A549 (cell line): Measurements from ENCODE around the gene SLC25A13. TPM values are rescaled to one million over a fixed set of nuclear protein-coding genes. Genes with fewer than 3 reads are reported as not detected.

Experiments used
- ATAC-seq, 2 experiments: fragments of 200-7000 bp in 1 of 2; fragments of >200 bp in 1 of 2; cut with Nextera tagmentation in 1 of 2; cut with Tn5 transposase in 1 of 2; 3 replicates each; pipeline versions ENCODE4 v1.8.0 to v1.9.1; 2018 to 2020; ENCODE audit warnings: mild to moderate bottlenecking in 1 of 2, moderate library complexity in 1 of 2
- CTCF ChIA-PET: fragments of 300-600 bp; sonication (Branson Sonifier 250); formaldehyde crosslinking; extraction: SDS; loops from one replicate; lab custom pipeline; 2021; ENCODE audit warnings: antibody characterized with exemption, inconsistent platforms; lab: Yijun Ruan, JAX
- POLR2A ChIA-PET: fragments of 350-600 bp; formaldehyde crosslinking; extraction: SDS; loops from one replicate; lab custom pipeline; 2021; ENCODE audit warnings: antibody characterized with exemption, inconsistent platforms; lab: Yijun Ruan, JAX
- DNase-seq, 2 experiments: peaks; one replicate each; pipeline versions ENCODE4 v3.0.0 to v3.0.0-alpha.2; 2011 to 2016; ENCODE audit warnings: low read depth in 1 of 2, low spot score in 1 of 2
- FAIRE-seq: peaks from 2 replicates; lab custom pipeline; 2011; peaks lifted over from hg19 to GRCh38; lab: Jason Lieb, UNC
- H3K27ac ChIP-seq, 2 experiments: fragments of >200 bp; sonication (Bioruptor Twin); formaldehyde crosslinking; 3 replicates each; pipeline ENCODE4 v1.5.1; 2016 to 2017
- H3K4me1 ChIP-seq: fragments of >200 bp; sonication (Bioruptor Twin); formaldehyde crosslinking; 3 replicates; pipeline ENCODE4 v1.6.1; 2016
- H3K4me2 ChIP-seq: fragments of >200 bp; sonication (Bioruptor Twin); formaldehyde crosslinking; 3 replicates; pipeline ENCODE4 v1.6.1; 2016
- H3K4me3 ChIP-seq: fragments of >200 bp; sonication (Bioruptor Twin); formaldehyde crosslinking; 3 replicates; pipeline ENCODE4 v1.5.1; 2016
- H3K9me3 ChIP-seq: fragments of >200 bp; sonication (Bioruptor Twin); formaldehyde crosslinking; 3 replicates; pipeline ENCODE4 v1.6.1; 2016
- BHLHE40 ChIP-seq: IDR thresholded peaks from 2 replicates; pipeline ENCODE4 v1.6.1; 2012; ENCODE audit warnings: low read depth, low read length, inconsistent platforms
- CBX8 ChIP-seq: fragments of 200-600 bp; sonication (generic); IDR thresholded peaks from 2 replicates; pipeline ENCODE4 v1.6.1; 2016
- CHD4 ChIP-seq: fragments of 200-600 bp; sonication (generic); IDR thresholded peaks from 2 replicates; pipeline ENCODE4 v1.6.1; 2016; ENCODE audit warnings: antibody characterized with exemption, mild to moderate bottlenecking, borderline replicate concordance
- HOXB13 ChIP-seq: fragments of 250-450 bp; sonication (Bioruptor Pico); IDR thresholded peaks from 2 replicates; pipeline ENCODE4 v1.5.0; 2020; ENCODE audit warnings: low read depth, mild to moderate bottlenecking, moderate library complexity
- NFE2L2 ChIP-seq: fragments of 150-350 bp; conservative IDR thresholded peaks from 2 replicates; pipeline ENCODE4 v1.6.1; 2014; ENCODE audit warnings: low read length
- NPAS2 ChIP-seq: fragments of 250-450 bp; sonication (Bioruptor Pico); IDR thresholded peaks from 2 replicates; pipeline ENCODE4 v1.8.0; 2022; ENCODE audit warnings: mild to moderate bottlenecking, moderate library complexity, borderline replicate concordance
- RAD21 ChIP-seq, 2 experiments: fragments of >200 bp in 1 of 2; sonication (Bioruptor Twin) in 1 of 2; formaldehyde crosslinking in 1 of 2; IDR thresholded peaks in 1 of 2; conservative IDR thresholded peaks in 1 of 2; 2 replicates in 1 of 2; 3 replicates in 1 of 2; pipeline ENCODE4 v1.6.1; 2012 to 2018; ENCODE audit warnings: inconsistent platforms in 1 of 2
- RFX5 ChIP-seq: fragments of 450-650 bp; IDR thresholded peaks from 2 replicates; pipeline ENCODE4 v1.7.1; 2014; ENCODE audit warnings: antibody characterized with exemption, mild to moderate bottlenecking, moderate library complexity
- RNF2 ChIP-seq: fragments of 200-600 bp; sonication (generic); IDR thresholded peaks from 2 replicates; pipeline ENCODE4 v1.6.1; 2016; ENCODE audit warnings: low read depth, mild to moderate bottlenecking, antibody characterized with exemption, moderate library complexity, borderline replicate concordance
- SMC3 ChIP-seq: fragments of >200 bp; sonication (Bioruptor Twin); formaldehyde crosslinking; IDR thresholded peaks from 3 replicates; pipeline ENCODE4 v1.6.1; 2018; ENCODE audit warnings: inconsistent platforms
- ZNF302 ChIP-seq: fragments of 250-450 bp; sonication (Bioruptor Pico); IDR thresholded peaks from 2 replicates; pipeline ENCODE4 v1.9.0; 2021; ENCODE audit warnings: inconsistent platforms, mild to moderate bottlenecking, moderate library complexity
- WGBS: methylation state at CpG from one replicate; pipeline ENCODE4 v1.1.6; 2017; ENCODE audit errors: missing lambda C conversion rate; 5-methylcytosine and 5-hydroxymethylcytosine counted together
- polyA plus RNA-seq, 4 experiments: library from polyadenylated mRNA; depleted of rRNA in 3 of 4; stranded (reverse); fragments of >200 nt; fragmentation: RNase III in 1 of 4; extraction: RNeasy Plus Mini Kit Qiagen cat#74134 plus additional on column Dnase treatment in 1 of 4; gene quantifications; 2 replicates in 3 of 4; 3 replicates in 1 of 4; pipeline ENCODE4 v1.2.3, GENCODE V29; 2011 to 2017
- TF ChIP-seq, protein P1 (sequence below): fragments of >200 bp; sonication (Bioruptor Twin); formaldehyde crosslinking; IDR thresholded peaks from 3 replicates; pipeline ENCODE4 v1.6.1; 2016
- TF ChIP-seq, protein P2 (sequence below): fragments of 450-650 bp; IDR thresholded peaks from 2 replicates; pipeline ENCODE4 v1.6.1; 2014; ENCODE audit warnings: antibody characterized with exemption
- TF ChIP-seq, protein P3 (sequence below): IDR thresholded peaks from 2 replicates; pipeline ENCODE4 v1.6.1; 2012
- TF ChIP-seq, protein P4 (sequence below): fragments of >200 bp; sonication (Bioruptor Twin); formaldehyde crosslinking; IDR thresholded peaks from 3 replicates; pipeline ENCODE4 v1.5.1; 2016
- TF ChIP-seq, protein P5 (sequence below): fragments of >200 bp; sonication (Bioruptor Twin); formaldehyde crosslinking; IDR thresholded peaks from 2 replicates; pipeline ENCODE4 v1.6.1; 2016

SLC25A13 gene
- polyA plus RNA-seq, 2 of the 4 experiments (the other 2 are of a cell fraction) = 32.7 to 51.0 TPM

GRCh38 chr7:96080027-96080426, 241.9 kb downstream of the SLC25A13 start:
- ChIA-PET POLR2A (no interaction called here), CTCF (no interaction called here)
- Histone ChIP-seq H3K4me3 (no peak overlapping the region), H3K4me1 (peaks cover 7% of the 10 kb centered on the region; the same call in 2 of the 3 replicates), H3K4me2 (no peak overlapping the region), H3K9me3 (no peaks in the 10 kb centered on the region), H3K27ac (no peak overlapping the region)
- ATAC-seq (no peak), FAIRE-seq (no peak), DNase-seq (no peak)
- TF ChIP-seq, protein P1, sequence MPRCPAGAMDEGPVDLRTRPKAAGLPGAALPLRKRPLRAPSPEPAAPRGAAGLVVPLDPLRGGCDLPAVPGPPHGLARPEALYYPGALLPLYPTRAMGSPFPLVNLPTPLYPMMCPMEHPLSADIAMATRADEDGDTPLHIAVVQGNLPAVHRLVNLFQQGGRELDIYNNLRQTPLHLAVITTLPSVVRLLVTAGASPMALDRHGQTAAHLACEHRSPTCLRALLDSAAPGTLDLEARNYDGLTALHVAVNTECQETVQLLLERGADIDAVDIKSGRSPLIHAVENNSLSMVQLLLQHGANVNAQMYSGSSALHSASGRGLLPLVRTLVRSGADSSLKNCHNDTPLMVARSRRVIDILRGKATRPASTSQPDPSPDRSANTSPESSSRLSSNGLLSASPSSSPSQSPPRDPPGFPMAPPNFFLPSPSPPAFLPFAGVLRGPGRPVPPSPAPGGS = no peak
- TF ChIP-seq NFE2L2 = no peak
- TF ChIP-seq, protein P2, sequence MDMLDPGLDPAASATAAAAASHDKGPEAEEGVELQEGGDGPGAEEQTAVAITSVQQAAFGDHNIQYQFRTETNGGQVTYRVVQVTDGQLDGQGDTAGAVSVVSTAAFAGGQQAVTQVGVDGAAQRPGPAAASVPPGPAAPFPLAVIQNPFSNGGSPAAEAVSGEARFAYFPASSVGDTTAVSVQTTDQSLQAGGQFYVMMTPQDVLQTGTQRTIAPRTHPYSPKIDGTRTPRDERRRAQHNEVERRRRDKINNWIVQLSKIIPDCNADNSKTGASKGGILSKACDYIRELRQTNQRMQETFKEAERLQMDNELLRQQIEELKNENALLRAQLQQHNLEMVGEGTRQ = no peak
- 73% methylated on average over 6 of the region's 6 CpGs for WGBS

DNA sequence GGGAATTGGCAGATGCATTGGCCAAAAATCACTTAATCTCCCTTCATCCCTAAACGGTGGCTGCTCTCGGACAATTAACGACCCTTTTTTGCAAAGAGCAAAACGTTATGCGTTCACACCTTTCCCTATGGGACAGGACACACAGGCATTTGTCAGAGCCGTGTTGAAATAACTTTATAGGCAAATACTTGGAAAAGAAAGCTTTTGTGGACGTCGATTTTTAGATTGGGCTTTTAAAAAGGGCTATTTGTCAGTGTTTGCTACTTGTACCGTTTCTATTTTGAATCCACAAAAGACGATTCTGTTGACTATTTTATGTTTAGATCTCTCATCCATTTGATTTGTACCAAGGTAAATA, 245.6 kb downstream of the SLC25A13 start:
- peak overlapping the region; percentile 43 for H3K4me3 ChIP-seq
- H3K9me3 ChIP-seq = no peaks in the 10 kb centered on the region
- POLR2A ChIA-PET = no interaction called here
- peaks cover 4% of the 10 kb centered on the region; the same call in 1 of the 3 replicates for H3K4me1 ChIP-seq
- CTCF ChIA-PET = interaction anchor here (0.6 to 4.2 kb wide), 9 partner anchors 9 to 954 kb away, joined by 3 to 30 read pairs (median 4); no protein-coding TSS in a partner anchor
- no peak overlapping the region for H3K27ac ChIP-seq
- TF ChIP-seq CBX8 = peak; percentile 77; the same call in 1 of the 2 replicates
- no peak for TF ChIP-seq CHD4
- TF ChIP-seq, protein P3, sequence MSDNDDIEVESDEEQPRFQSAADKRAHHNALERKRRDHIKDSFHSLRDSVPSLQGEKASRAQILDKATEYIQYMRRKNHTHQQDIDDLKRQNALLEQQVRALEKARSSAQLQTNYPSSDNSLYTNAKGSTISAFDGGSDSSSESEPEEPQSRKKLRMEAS = no peak
- ATAC-seq (peak in 1 of 2 experiments; percentile 39; a peak in 3 of 6 replicates), FAIRE-seq (no peak), DNase-seq (no peak)
- H3K4me2 ChIP-seq = peak overlapping the region; percentile 88
- 21% methylated on average over 10 of the region's 10 CpGs for WGBS

DNA sequence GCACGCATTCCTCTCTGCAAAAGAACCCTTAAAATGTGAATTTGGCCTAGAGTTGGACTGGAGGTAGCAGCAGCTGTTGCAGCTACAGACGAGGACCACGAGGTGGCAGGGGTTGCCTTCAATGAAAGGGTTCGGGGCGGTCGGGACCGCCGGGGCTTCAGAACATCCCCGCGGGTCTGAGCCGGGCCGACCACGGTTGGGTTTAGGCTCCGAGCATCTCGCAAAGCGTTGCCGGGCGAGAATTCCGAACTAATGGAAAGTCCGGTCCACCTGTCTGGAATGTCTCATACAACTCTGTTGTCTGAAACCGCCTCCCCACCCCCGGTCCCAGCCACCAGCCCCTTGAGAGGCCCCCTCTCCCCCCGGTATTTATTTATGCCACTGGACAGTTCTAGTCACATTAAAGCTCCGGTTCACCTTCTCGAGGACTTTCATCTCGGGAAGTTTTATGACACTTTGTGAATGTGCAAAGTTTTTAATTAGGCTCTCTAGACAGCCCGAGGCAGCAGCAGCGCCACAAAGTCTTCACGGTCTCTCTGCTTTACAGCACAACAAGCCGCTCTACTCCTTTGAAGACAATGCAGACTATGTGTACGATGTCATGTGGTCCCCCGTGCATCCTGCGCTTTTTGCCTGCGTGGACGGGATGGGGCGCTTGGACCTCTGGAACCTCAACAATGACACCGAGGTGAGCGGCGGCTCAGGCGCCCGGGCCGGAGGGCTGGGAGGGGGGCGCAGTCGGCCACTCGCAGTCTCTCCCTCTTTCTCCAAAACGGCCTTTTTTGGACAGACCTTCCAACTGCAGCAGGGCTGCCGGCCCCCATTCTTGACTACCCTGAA, 246.2 kb downstream of the SLC25A13 start:
- peaks cover 4% of the 10 kb centered on the region; the same call in 1 of the 3 replicates for H3K4me1 ChIP-seq
- peak overlapping the region; percentile 88 for H3K4me2 ChIP-seq
- ATAC-seq (peak; percentile 98), DNase-seq (peak; percentile 53 to 74), FAIRE-seq (peak; percentile 68)
- 2% methylated on average over 42 of the region's 47 CpGs for WGBS
- peak overlapping the region; percentile 43 for H3K4me3 ChIP-seq
- H3K27ac ChIP-seq = no peak overlapping the region
- ChIA-PET POLR2A (interaction anchor here (1.0 kb wide), 1 partner anchor 952 kb away, joined by 5 read pairs; no protein-coding TSS in a partner anchor), CTCF (interaction anchor here (0.6 to 4.2 kb wide), 13 partner anchors 9 to 955 kb away, joined by 3 to 30 read pairs (median 4); no protein-coding TSS in a partner anchor)
- TF ChIP-seq RNF2 (0 out of 2 replicates have a peak, but pooled peaks have one; percentile 41), HOXB13 (CRISPR knock-in tag) (no peak), NPAS2 (CRISPR knock-in tag) (no peak), SMC3 (peak; percentile 91), BHLHE40 (no peak), RAD21 (conservative IDR thresholded peaks at IDR 0.05 in 1 of 2, IDR thresholded peaks at IDR 0.05 in 1 of 2) (peak; percentile 90 to 94), RFX5 (no peak), ZNF302 (no peak)
- TF ChIP-seq, protein P4, sequence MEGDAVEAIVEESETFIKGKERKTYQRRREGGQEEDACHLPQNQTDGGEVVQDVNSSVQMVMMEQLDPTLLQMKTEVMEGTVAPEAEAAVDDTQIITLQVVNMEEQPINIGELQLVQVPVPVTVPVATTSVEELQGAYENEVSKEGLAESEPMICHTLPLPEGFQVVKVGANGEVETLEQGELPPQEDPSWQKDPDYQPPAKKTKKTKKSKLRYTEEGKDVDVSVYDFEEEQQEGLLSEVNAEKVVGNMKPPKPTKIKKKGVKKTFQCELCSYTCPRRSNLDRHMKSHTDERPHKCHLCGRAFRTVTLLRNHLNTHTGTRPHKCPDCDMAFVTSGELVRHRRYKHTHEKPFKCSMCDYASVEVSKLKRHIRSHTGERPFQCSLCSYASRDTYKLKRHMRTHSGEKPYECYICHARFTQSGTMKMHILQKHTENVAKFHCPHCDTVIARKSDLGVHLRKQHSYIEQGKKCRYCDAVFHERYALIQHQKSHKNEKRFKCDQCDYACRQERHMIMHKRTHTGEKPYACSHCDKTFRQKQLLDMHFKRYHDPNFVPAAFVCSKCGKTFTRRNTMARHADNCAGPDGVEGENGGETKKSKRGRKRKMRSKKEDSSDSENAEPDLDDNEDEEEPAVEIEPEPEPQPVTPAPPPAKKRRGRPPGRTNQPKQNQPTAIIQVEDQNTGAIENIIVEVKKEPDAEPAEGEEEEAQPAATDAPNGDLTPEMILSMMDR = peak; percentile 89
- TF ChIP-seq, protein P5, sequence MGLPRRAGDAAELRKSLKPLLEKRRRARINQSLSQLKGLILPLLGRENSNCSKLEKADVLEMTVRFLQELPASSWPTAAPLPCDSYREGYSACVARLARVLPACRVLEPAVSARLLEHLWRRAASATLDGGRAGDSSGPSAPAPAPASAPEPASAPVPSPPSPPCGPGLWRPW = no peak
- H3K9me3 ChIP-seq = no peaks in the 10 kb centered on the region
